Esophagus squamous epithelium (tissue), 4 donors: ENCODE results near the gene ID2.

Source experiments
- CTCF ChIP-seq, 6 experiments: fragments of 450-650 bp in 4 of 6; fragments of 200-600 bp in 2 of 6; sonication (generic) in 2 of 6; IDR thresholded peaks; one replicate each; pipeline ENCODE4 v1.5.1; 2016 to 2019; ENCODE audit warnings: antibody characterized with exemption in 6 of 6, mild to moderate bottlenecking in 4 of 6, moderate library complexity in 4 of 6
- POLR2A ChIP-seq, 4 donors: fragments of 450-650 bp; IDR thresholded peaks; one replicate each; pipeline ENCODE4 v1.6.1; 2017; ENCODE audit warnings: antibody characterized with exemption in 4 of 4, mild to moderate bottlenecking in 4 of 4, moderate library complexity in 3 of 4

GRCh38 chr2:8632755-8633154 lies 49.1 kb upstream of the ID2 start:
- no peak for TF ChIP-seq CTCF (IDR thresholded peaks at IDR 0.05)
- no peak for TF ChIP-seq POLR2A (IDR thresholded peaks at IDR 0.05)
